ACC112 (cell line): ENCODE results near the gene HECTD4.
A peak's percentile ranks its signal among the peaks of the same experiment; 100 is the strongest.
"Not testable (repeated sequence)": the region's sequence is repeated elsewhere in the genome, so short reads cannot be mapped to it uniquely, and the experiment has no call there.

ENCODE experiments used
- H2AFZ ChIP-seq: fragments of 200-600 bp; sonication (generic); one replicate; pipeline ENCODE4 v1.6.0; 2017; ENCODE audit warnings: antibody characterized with exemption, low read length; ENCODE audit not compliant: unreplicated experiment
- H3K27ac ChIP-seq: fragments of 200-600 bp; sonication (generic); 2 replicates; pipeline ENCODE4 v1.5.1; 2014; ENCODE audit warnings: low read depth, mild to moderate bottlenecking, antibody characterized with exemption, low read length, moderate library complexity
- H3K27me3 ChIP-seq: fragments of 200-600 bp; sonication (generic); 2 replicates; pipeline ENCODE4 v1.6.1; 2014; ENCODE audit warnings: mild to moderate bottlenecking, antibody characterized with exemption, low read length, moderate library complexity, mixed read lengths; ENCODE audit not compliant: insufficient read depth
- H3K36me3 ChIP-seq: fragments of 200-600 bp; sonication (generic); 2 replicates; pipeline ENCODE4 v1.6.1; 2016; ENCODE audit warnings: mild to moderate bottlenecking, antibody characterized with exemption, low read length, moderate library complexity, mixed read lengths; ENCODE audit not compliant: insufficient read depth
- H3K4me1 ChIP-seq: fragments of 200-600 bp; sonication (generic); one replicate; pipeline ENCODE4 v1.6.1; 2016; ENCODE audit warnings: low read length, mixed read lengths; ENCODE audit not compliant: insufficient read depth, unreplicated experiment, control insufficient read depth
- H3K4me3 ChIP-seq: fragments of 200-600 bp; sonication (generic); 2 replicates; pipeline ENCODE4 v1.5.1; 2014; ENCODE audit warnings: mild to moderate bottlenecking, low read depth, low read length
- H3K79me2 ChIP-seq: fragments of 200-600 bp; sonication (generic); one replicate; pipeline ENCODE4 v1.6.0; 2016; ENCODE audit warnings: low read length; ENCODE audit not compliant: control insufficient read depth, unreplicated experiment, insufficient read depth

HECTD4 gene

GRCh38 chr12:112401903-112402498 lies 19.8 kb upstream of the HECTD4 start:
- H3K36me3 ChIP-seq = peaks cover 26% of the 10 kb centered on the region
- peaks cover 12% of the 10 kb centered on the region for H3K4me1 ChIP-seq
- peaks cover 10% of the 10 kb centered on the region for H3K79me2 ChIP-seq
- no peak overlapping the region for H2AFZ ChIP-seq
- no peak overlapping the region for H3K4me3 ChIP-seq
- no peak overlapping the region for H3K27ac ChIP-seq
- no peaks in the 10 kb centered on the region for H3K27me3 ChIP-seq

- H2AFZ ChIP-seq = no peak overlapping the region
- no peaks in the 10 kb centered on the region for H3K27me3 ChIP-seq
- H3K4me3 ChIP-seq = no peak overlapping the region
- H3K36me3 ChIP-seq = peaks cover 17% of the 10 kb centered on the region
- peaks cover 7% of the 10 kb centered on the region for H3K4me1 ChIP-seq
- peaks cover 2% of the 10 kb centered on the region for H3K79me2 ChIP-seq
- no peak overlapping the region for H3K27ac ChIP-seq
These were observed 18.8 kb upstream of the HECTD4 start for GRCh38 chr12:112401054-112401453.

- H3K79me2 ChIP-seq = no peaks in the 10 kb centered on the region
- no peak overlapping the region for H3K4me3 ChIP-seq
- no peaks in the 10 kb centered on the region for H3K36me3 ChIP-seq
- H2AFZ ChIP-seq = no peak overlapping the region
- no peaks in the 10 kb centered on the region for H3K27me3 ChIP-seq
- no peak overlapping the region for H3K27ac ChIP-seq
- H3K4me1 ChIP-seq = no peaks in the 10 kb centered on the region
These were observed 11.1 kb upstream of the HECTD4 start for GRCh38 chr12:112393328-112393727.

GRCh38 chr12:112389922-112390654 lies 7.9 kb upstream of the HECTD4 start:
- not testable (repeated sequence) for H3K36me3 ChIP-seq, H3K79me2 ChIP-seq, H3K27me3 ChIP-seq, H3K4me1 ChIP-seq, H3K27ac ChIP-seq, H3K4me3 ChIP-seq, H2AFZ ChIP-seq

- H3K4me1 ChIP-seq = peaks cover 4% of the 10 kb centered on the region
- H3K27ac ChIP-seq = no peak overlapping the region
- no peaks in the 10 kb centered on the region for H3K27me3 ChIP-seq
- H2AFZ ChIP-seq = no peak overlapping the region
- H3K4me3 ChIP-seq = no peak overlapping the region
- no peaks in the 10 kb centered on the region for H3K36me3 ChIP-seq
- no peaks in the 10 kb centered on the region for H3K79me2 ChIP-seq
These were observed 7.0 kb upstream of the HECTD4 start for GRCh38 chr12:112389228-112389627.

GRCh38 chr12:112386726-112387125 lies 4.5 kb upstream of the HECTD4 start:
- Histone ChIP-seq H3K27ac (0 out of 2 replicates have a peak overlapping the region, but pooled peaks have one; percentile 12), H2AFZ (peak overlapping the region; percentile 70), H3K4me1 (peaks cover 4% of the 10 kb centered on the region), H3K79me2 (peaks cover 2% of the 10 kb centered on the region), H3K36me3 (no peaks in the 10 kb centered on the region), H3K27me3 (no peaks in the 10 kb centered on the region), H3K4me3 (no peak overlapping the region)

- peaks cover 4% of the 10 kb centered on the region for H3K4me1 ChIP-seq
- H3K4me3 ChIP-seq = peak overlapping the region; percentile 90
- H3K36me3 ChIP-seq = no peaks in the 10 kb centered on the region
- H3K27ac ChIP-seq = no peak overlapping the region
- H3K79me2 ChIP-seq = peaks cover 29% of the 10 kb centered on the region
- H2AFZ ChIP-seq = peak overlapping the region; percentile 94
- H3K27me3 ChIP-seq = no peaks in the 10 kb centered on the region
These were observed 635 bp upstream of the HECTD4 start for GRCh38 chr12:112382866-112383265.

- peaks cover 35% of the 10 kb centered on the region for H3K79me2 ChIP-seq
- H3K27me3 ChIP-seq = no peaks in the 10 kb centered on the region
- H3K4me1 ChIP-seq = no peaks in the 10 kb centered on the region
- peak overlapping the region; percentile 65 for H2AFZ ChIP-seq
- H3K4me3 ChIP-seq = peak overlapping the region; percentile 90
- H3K27ac ChIP-seq = peak overlapping the region; percentile 20; the same call in 1 of the 2 replicates
- H3K36me3 ChIP-seq = no peaks in the 10 kb centered on the region
These were observed 787 bp downstream of the HECTD4 start for GRCh38 chr12:112381406-112381882.

- peaks cover 36% of the 10 kb centered on the region for H3K79me2 ChIP-seq
- H3K27me3 ChIP-seq = no peaks in the 10 kb centered on the region
- no peaks in the 10 kb centered on the region for H3K4me1 ChIP-seq
- no peak overlapping the region for H3K27ac ChIP-seq
- peak overlapping the region; percentile 65 for H2AFZ ChIP-seq
- H3K36me3 ChIP-seq = no peaks in the 10 kb centered on the region
- H3K4me3 ChIP-seq = peak overlapping the region; percentile 90
These were observed 1.4 kb downstream of the HECTD4 start for GRCh38 chr12:112380663-112381405.

- no peak overlapping the region for H3K27ac ChIP-seq
- no peak overlapping the region for H3K4me3 ChIP-seq
These were observed 7.1 kb downstream of the HECTD4 start for GRCh38 chr12:112375105-112375504.

More at GRCh38 chr12:112375105-112375504, 7.1 kb downstream of the HECTD4 start:
- Histone ChIP-seq H3K27me3 (no peaks in the 10 kb centered on the region), H2AFZ (no peak overlapping the region), H3K79me2 (peaks cover 43% of the 10 kb centered on the region), H3K4me1 (peaks cover 6% of the 10 kb centered on the region), H3K36me3 (no peaks in the 10 kb centered on the region)
